ENCODE data around the gene P2RY1.
A peak's percentile ranks its signal among the peaks of the same experiment; 100 is the strongest.

P2RY1 gene

DNA sequence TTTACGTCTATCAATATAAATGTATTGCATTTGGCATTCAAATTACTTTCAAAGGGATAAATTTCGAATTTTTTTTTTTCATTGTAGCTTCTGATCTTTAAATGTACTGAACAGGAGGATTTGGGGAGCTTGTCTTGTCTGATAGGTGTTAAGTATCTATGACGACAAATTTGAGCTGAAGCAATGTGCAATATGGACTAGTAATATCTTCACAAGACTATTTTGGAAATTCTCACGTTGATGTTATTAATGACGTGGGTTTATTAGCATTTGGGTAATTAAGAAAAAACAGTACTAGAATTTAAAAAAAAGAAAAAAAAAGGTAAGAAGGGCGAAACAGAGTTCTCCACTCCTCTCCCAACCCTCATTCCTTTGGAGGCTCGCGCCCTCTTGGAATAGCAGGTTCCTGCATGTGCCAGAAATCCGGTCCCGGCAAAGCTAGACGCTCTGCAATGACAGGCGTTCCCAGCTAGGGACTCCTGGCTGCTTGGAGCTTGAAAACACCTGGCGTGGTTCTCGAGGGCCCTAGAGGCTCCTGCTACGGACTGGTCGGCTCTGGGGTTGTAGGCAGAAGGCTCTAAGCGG is 648 bp upstream of the P2RY1 start:
- in situ Hi-C loops (cut with HindIII; ENCODE audit: low sequenced_read_pairs): no loop called here
- H3K4me3 ChIP-seq (ENCODE audit: low read depth, low read length): peak overlapping the region; percentile 81
- no peak for DNase-seq (ENCODE audit: low read depth)
- TF ChIP-seq, protein P1, sequence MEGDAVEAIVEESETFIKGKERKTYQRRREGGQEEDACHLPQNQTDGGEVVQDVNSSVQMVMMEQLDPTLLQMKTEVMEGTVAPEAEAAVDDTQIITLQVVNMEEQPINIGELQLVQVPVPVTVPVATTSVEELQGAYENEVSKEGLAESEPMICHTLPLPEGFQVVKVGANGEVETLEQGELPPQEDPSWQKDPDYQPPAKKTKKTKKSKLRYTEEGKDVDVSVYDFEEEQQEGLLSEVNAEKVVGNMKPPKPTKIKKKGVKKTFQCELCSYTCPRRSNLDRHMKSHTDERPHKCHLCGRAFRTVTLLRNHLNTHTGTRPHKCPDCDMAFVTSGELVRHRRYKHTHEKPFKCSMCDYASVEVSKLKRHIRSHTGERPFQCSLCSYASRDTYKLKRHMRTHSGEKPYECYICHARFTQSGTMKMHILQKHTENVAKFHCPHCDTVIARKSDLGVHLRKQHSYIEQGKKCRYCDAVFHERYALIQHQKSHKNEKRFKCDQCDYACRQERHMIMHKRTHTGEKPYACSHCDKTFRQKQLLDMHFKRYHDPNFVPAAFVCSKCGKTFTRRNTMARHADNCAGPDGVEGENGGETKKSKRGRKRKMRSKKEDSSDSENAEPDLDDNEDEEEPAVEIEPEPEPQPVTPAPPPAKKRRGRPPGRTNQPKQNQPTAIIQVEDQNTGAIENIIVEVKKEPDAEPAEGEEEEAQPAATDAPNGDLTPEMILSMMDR (IDR thresholded peaks at IDR 0.05; ENCODE audit: low read depth, low read length, missing control alignments): peak; percentile 6

DNA sequence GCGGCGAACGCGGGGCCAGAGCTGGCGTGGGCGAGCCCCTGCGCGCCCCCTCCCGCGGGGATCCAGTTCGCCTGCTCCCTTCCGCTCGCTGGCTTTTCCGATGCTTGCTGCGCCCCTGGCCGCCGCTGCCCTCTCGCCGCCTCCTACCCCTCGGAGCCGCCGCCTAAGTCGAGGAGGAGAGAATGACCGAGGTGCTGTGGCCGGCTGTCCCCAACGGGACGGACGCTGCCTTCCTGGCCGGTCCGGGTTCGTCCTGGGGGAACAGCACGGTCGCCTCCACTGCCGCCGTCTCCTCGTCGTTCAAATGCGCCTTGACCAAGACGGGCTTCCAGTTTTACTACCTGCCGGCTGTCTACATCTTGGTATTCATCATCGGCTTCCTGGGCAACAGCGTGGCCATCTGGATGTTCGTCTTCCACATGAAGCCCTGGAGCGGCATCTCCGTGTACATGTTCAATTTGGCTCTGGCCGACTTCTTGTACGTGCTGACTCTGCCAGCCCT is 721 bp downstream of the P2RY1 start:
- TF ChIP-seq, protein P1 (IDR thresholded peaks at IDR 0.05; ENCODE audit: low read depth, low read length, missing control alignments): no peak
- DNase-seq (ENCODE audit: low read depth): peak; percentile 2

DNA sequence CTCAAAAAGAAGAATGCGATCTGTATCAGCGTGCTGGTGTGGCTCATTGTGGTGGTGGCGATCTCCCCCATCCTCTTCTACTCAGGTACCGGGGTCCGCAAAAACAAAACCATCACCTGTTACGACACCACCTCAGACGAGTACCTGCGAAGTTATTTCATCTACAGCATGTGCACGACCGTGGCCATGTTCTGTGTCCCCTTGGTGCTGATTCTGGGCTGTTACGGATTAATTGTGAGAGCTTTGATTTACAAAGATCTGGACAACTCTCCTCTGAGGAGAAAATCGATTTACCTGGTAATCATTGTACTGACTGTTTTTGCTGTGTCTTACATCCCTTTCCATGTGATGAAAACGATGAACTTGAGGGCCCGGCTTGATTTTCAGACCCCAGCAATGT is 1.3 kb downstream of the P2RY1 start:
- DNase-seq (ENCODE audit: low read depth): no peak
- in situ Hi-C loops (cut with HindIII; ENCODE audit: low sequenced_read_pairs): no loop called here

More for the DNA sequence above, 721 bp downstream of the P2RY1 start:
- in situ Hi-C loops (cut with HindIII; ENCODE audit: low sequenced_read_pairs): no loop called here
- peak overlapping the region; percentile 81 for H3K4me3 ChIP-seq (ENCODE audit: low read depth, low read length)

DNA sequence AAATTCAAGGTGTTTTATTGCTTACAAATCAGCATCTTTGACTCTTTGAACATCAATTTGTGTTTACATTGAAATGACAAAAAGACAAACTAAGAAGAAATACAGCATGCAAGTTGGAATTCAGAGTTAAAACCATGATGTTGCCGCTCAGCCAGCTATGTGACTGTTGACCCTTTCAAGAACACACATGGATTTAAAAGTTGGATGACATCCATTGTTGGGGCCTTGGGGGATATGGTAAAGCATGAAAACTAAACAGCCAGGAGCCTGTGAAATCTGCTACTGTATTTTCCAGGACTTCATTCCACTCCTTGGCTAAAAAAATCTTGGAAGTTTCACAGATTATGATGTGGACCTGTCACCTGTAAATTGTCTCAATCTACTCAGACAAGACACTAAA is 4.6 kb downstream of the P2RY1 start:
- H3K4me3 ChIP-seq (ENCODE audit: low read depth, low read length): no peak overlapping the region
- TF ChIP-seq, protein P1 (IDR thresholded peaks at IDR 0.05; ENCODE audit: low read depth, low read length, missing control alignments): no peak
- in situ Hi-C loops (cut with HindIII; ENCODE audit: low sequenced_read_pairs): no loop called here
- peak; percentile 3 for DNase-seq (ENCODE audit: low read depth)

More for the DNA sequence above, 1.3 kb downstream of the P2RY1 start:
- H3K4me3 ChIP-seq (ENCODE audit: low read depth, low read length): peak overlapping the region; percentile 81
- TF ChIP-seq, protein P1 (IDR thresholded peaks at IDR 0.05; ENCODE audit: low read depth, low read length, missing control alignments): no peak

DNA sequence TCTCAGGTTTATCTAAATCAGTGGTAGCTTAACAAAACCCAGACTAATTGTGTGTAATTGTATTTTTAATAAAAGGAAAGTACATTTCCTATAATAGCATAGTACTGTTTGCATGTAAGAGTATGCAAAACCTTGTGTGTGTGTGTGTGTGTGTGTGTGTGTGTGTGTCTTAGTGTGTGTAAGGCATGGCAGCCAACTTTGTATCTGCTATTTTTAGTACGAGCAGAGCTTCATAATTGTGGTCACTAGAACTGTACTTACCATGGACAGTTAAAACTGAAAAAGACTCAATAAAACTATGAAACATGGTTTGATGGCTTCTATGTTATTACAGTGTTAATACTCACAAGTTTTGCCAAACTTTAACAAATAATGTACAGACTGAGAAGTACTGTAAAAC is 6.2 kb downstream of the P2RY1 start:
- no peak overlapping the region for H3K4me3 ChIP-seq (ENCODE audit: low read depth, low read length)
- TF ChIP-seq, protein P1 (IDR thresholded peaks at IDR 0.05; ENCODE audit: low read depth, low read length, missing control alignments): no peak
- in situ Hi-C loops (cut with HindIII; ENCODE audit: low sequenced_read_pairs): no loop called here
- DNase-seq (ENCODE audit: low read depth): no peak

DNA sequence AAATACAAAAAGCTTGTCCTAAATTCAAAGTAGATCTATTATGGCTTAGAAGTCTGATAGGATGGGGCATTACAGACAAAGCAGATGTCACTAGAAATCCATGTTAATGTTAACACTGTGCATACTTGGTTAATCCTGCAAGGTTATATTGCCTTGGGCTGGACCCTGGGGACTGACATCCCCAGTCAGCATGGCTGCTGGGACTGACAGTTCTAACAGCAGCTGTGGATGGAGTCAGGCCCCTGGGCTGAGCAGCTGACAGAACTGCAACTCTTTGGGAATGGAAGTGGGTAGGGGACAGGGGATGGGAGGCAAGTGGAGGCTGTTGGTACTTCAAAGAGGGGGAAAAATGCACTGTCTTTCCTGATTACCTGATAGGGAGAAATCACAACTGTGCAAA is 7.5 kb downstream of the P2RY1 start:
- TF ChIP-seq, protein P1 (IDR thresholded peaks at IDR 0.05; ENCODE audit: low read depth, low read length, missing control alignments): no peak
- H3K4me3 ChIP-seq (ENCODE audit: low read depth, low read length): no peak overlapping the region
- DNase-seq (ENCODE audit: low read depth): no peak
- in situ Hi-C loops (cut with HindIII; ENCODE audit: low sequenced_read_pairs): no loop called here
